CD14-positive monocyte (primary cell): ENCODE data around the gene DPPA2. TPM values are rescaled to one million over a fixed set of nuclear protein-coding genes. Genes with fewer than 3 reads are reported as not detected.

ENCODE experiments used
- DNase-seq, 3 donors: peaks; one replicate each; pipeline ENCODE4 v3.0.0-alpha.2; 2011 to 2022
- H2AFZ ChIP-seq: 2 replicates; pipeline ENCODE4 v1.6.0; 2012; ENCODE audit warnings: mild to moderate bottlenecking, low read depth, low read length, inconsistent platforms; ENCODE audit not compliant: insufficient read depth, poor library complexity, severe bottlenecking
- H3K27ac ChIP-seq, 2 donors: 1 replicate in 1 of 2; 2 replicates in 1 of 2; pipeline ENCODE4 v1.5.1; 2012 to 2013; ENCODE audit warnings: low read length in 2 of 2, control low read depth in 1 of 2, inconsistent platforms in 1 of 2, low read depth in 1 of 2, mild to moderate bottlenecking in 1 of 2
- H3K27me3 ChIP-seq, 2 donors: one replicate each; pipeline versions ENCODE4 v1.6.0 to v1.6.1; 2011 to 2013; ENCODE audit warnings: low read length in 2 of 2; ENCODE audit not compliant: control insufficient read depth in 2 of 2, insufficient read depth in 2 of 2
- H3K36me3 ChIP-seq, 2 donors: replicated peaks in 1 of 2; 1 replicate in 1 of 2; 2 replicates in 1 of 2; pipeline versions ENCODE4 v1.5.1 to v1.6.1; 2012 to 2013; ENCODE audit warnings: low read length in 2 of 2, control low read depth in 1 of 2, inconsistent platforms in 1 of 2, mild to moderate bottlenecking in 1 of 2; ENCODE audit not compliant: insufficient read depth in 2 of 2, control insufficient read depth in 1 of 2
- H3K4me1 ChIP-seq, 2 donors: 1 replicate in 1 of 2; 2 replicates in 1 of 2; pipeline versions ENCODE4 v1.5.1 to v1.6.1; 2012 to 2013; ENCODE audit warnings: low read length in 2 of 2, control low read depth in 1 of 2, inconsistent platforms in 1 of 2, mild to moderate bottlenecking in 1 of 2, moderate library complexity in 1 of 2; ENCODE audit not compliant: insufficient read depth in 2 of 2, control insufficient read depth in 1 of 2
- H3K4me2 ChIP-seq: replicated peaks from 2 replicates; pipeline ENCODE3; 2012; ENCODE audit warnings: low read length, moderate library complexity, mild to moderate bottlenecking; ENCODE audit not compliant: poor library complexity, severe bottlenecking; ENCODE audit errors: extremely low read depth
- H3K4me3 ChIP-seq, 3 experiments: fragments of 200-600 bp in 1 of 3; sonication (generic) in 1 of 3; replicated peaks in 1 of 3; 1 replicate in 2 of 3; 2 replicates in 1 of 3; pipeline ENCODE4 v1.5.1; 2011 to 2013; ENCODE audit warnings: low read length in 3 of 3, mild to moderate bottlenecking in 3 of 3, control low read depth in 2 of 3, low read depth in 2 of 3, inconsistent platforms in 1 of 3, moderate library complexity in 1 of 3
- H3K79me2 ChIP-seq: 2 replicates; pipeline ENCODE4 v1.6.0; 2012; ENCODE audit warnings: mild to moderate bottlenecking, control low read depth, inconsistent platforms, low read length, moderate library complexity; ENCODE audit not compliant: insufficient read depth
- H3K9ac ChIP-seq: 2 replicates; pipeline ENCODE4 v1.6.0; 2017; ENCODE audit warnings: low read length, mild to moderate bottlenecking; ENCODE audit not compliant: insufficient read depth, poor library complexity, severe bottlenecking
- H3K9me3 ChIP-seq, 2 donors: replicated peaks in 1 of 2; 1 replicate in 1 of 2; 2 replicates in 1 of 2; pipeline versions ENCODE4 v1.5.1 to v1.6.1; 2012 to 2013; ENCODE audit warnings: low read length in 2 of 2, control low read depth in 1 of 2; ENCODE audit not compliant: control insufficient read depth in 1 of 2, insufficient read depth in 1 of 2
- H4K20me1 ChIP-seq: 2 replicates; pipeline ENCODE4 v1.6.0; 2012; ENCODE audit warnings: mild to moderate bottlenecking, low read length, control low read depth, moderate library complexity; ENCODE audit not compliant: insufficient read depth
- H3K27ac Mint-ChIP-seq, 7 donors: one replicate each; pipeline ENCODE4 v1.8.0; 2020; ENCODE audit warnings: mild to moderate bottlenecking in 7 of 7, mixed read lengths in 7 of 7, moderate library complexity in 6 of 7, inconsistent platforms in 2 of 7
- H3K27me3 Mint-ChIP-seq, 3 donors: one replicate each; pipeline ENCODE4 v1.8.0; 2021 to 2022; ENCODE audit warnings: low read depth in 3 of 3, mild to moderate bottlenecking in 3 of 3, mixed read lengths in 3 of 3, moderate library complexity in 3 of 3, inconsistent platforms in 1 of 3
- H3K36me3 Mint-ChIP-seq, 2 donors: one replicate each; pipeline ENCODE4 v1.8.0; 2020; ENCODE audit warnings: mixed read lengths in 2 of 2, inconsistent platforms in 1 of 2, mild to moderate bottlenecking in 1 of 2
- H3K4me1 Mint-ChIP-seq: one replicate; pipeline ENCODE4 v1.8.0; 2020; ENCODE audit warnings: mild to moderate bottlenecking, mixed read lengths
- H3K4me3 Mint-ChIP-seq, 2 donors: one replicate each; pipeline ENCODE4 v1.8.0; 2020; ENCODE audit warnings: mild to moderate bottlenecking in 2 of 2, mixed read lengths in 2 of 2, moderate library complexity in 1 of 2
- H3K9me3 Mint-ChIP-seq, 7 donors: one replicate each; pipeline ENCODE4 v1.8.0; 2020 to 2022; ENCODE audit warnings: mixed read lengths in 7 of 7, mild to moderate bottlenecking in 6 of 7, moderate library complexity in 6 of 7, inconsistent platforms in 2 of 7
- CTCF ChIP-seq: fragments of 200-600 bp; IDR thresholded peaks from one replicate; pipeline ENCODE4 v1.8.0; 2022; ENCODE audit warnings: antibody characterized with exemption, mild to moderate bottlenecking
- WGBS: methylation state at CpG from one replicate; pipeline ENCODE4 v1.1.5; 2013; ENCODE audit warnings: missing lambda C conversion rate; ENCODE audit not compliant: insufficient coverage; 5-methylcytosine and 5-hydroxymethylcytosine counted together
- intact Hi-C, 2 donors: fragments of 100-400 bp; cut with micrococcal nuclease; formaldehyde crosslinking; loops; one replicate each; pipeline versions ENCODE4 v1.15.0 to v1.15.1; 2023
- polyA plus RNA-seq, 3 donors: library from polyadenylated mRNA; depleted of rRNA in 1 of 3; unstranded in 2 of 3; stranded (reverse) in 1 of 3; fragments of 300-500 nt in 2 of 3; fragments of >200 nt in 1 of 3; fragmentation: Illumina TruSeq in 2 of 3; gene quantifications; 1 replicate in 2 of 3; 2 replicates in 1 of 3; pipeline ENCODE4 v1.2.3, GENCODE V29; 2012 to 2021

Gene DPPA2
- polyA plus RNA-seq, 3 donors, result not detected

- no peak overlapping the region for H3K4me3 ChIP-seq
- H3K27me3 ChIP-seq, result no peaks in the 10 kb centered on the region
- H3K4me3 Mint-ChIP-seq, result no peak overlapping the region
- H3K36me3 ChIP-seq, result no peaks in the 10 kb centered on the region
- H3K9ac ChIP-seq, result no peak overlapping the region
- DNase-seq, result no peak
- WGBS, result 100% methylated on average over 1 of the region's 1 CpG
- H3K4me1 Mint-ChIP-seq, result peaks cover 3% of the 10 kb centered on the region
- H2AFZ ChIP-seq, result no peak overlapping the region
- H3K9me3 ChIP-seq, result no peaks in the 10 kb centered on the region
- no peak overlapping the region for H3K27ac Mint-ChIP-seq
- H4K20me1 ChIP-seq, result no peaks in the 10 kb centered on the region
- no peaks in the 10 kb centered on the region for H3K79me2 ChIP-seq
- H3K4me2 ChIP-seq, result no peak overlapping the region
- intact Hi-C loops, result no loop called here
- no peaks in the 10 kb centered on the region for H3K36me3 Mint-ChIP-seq
- TF ChIP-seq CTCF, result no peak
- no peaks in the 10 kb centered on the region for H3K4me1 ChIP-seq
- peaks cover 0 to 3% (median 3%) of the 10 kb centered on the region in 3 donors for H3K27me3 Mint-ChIP-seq
- H3K9me3 Mint-ChIP-seq, result peaks cover 0 to 5% (median 0%) of the 10 kb centered on the region in 7 donors
- H3K27ac ChIP-seq, result no peak overlapping the region
Observed at GRCh38 chr3:109278546-109278945, 37.8 kb downstream of the DPPA2 start.

GRCh38 chr3:109278141-109278540 lies 38.2 kb downstream of the DPPA2 start:
- intact Hi-C loops, result no loop called here
- Histone ChIP-seq H3K4me3 (no peak overlapping the region), H2AFZ (no peak overlapping the region), H3K27ac (no peak overlapping the region), H3K36me3 (no peaks in the 10 kb centered on the region), H3K9ac (no peak overlapping the region), H3K4me1 (no peaks in the 10 kb centered on the region), H4K20me1 (no peaks in the 10 kb centered on the region), H3K9me3 (no peaks in the 10 kb centered on the region), H3K79me2 (no peaks in the 10 kb centered on the region), H3K27me3 (no peaks in the 10 kb centered on the region), H3K4me2 (no peak overlapping the region)
- H3K27ac Mint-ChIP-seq, result no peak overlapping the region
- H3K36me3 Mint-ChIP-seq, result no peaks in the 10 kb centered on the region
- no peak overlapping the region for H3K4me3 Mint-ChIP-seq
- peaks cover 3% of the 10 kb centered on the region for H3K4me1 Mint-ChIP-seq
- TF ChIP-seq CTCF, result no peak
- peaks cover 0 to 5% (median 0%) of the 10 kb centered on the region in 7 donors for H3K9me3 Mint-ChIP-seq
- peaks cover 0 to 3% (median 3%) of the 10 kb centered on the region in 3 donors for H3K27me3 Mint-ChIP-seq
- WGBS, result 100% methylated on average over 2 of the region's 3 CpGs
- DNase-seq, result no peak
